GM12874 (cell line): ENCODE measurements around the gene MROH2A.

Experiments used
- TF ChIP-seq, protein P1 (sequence below): IDR thresholded peaks from 2 replicates; pipeline ENCODE4 v1.5.1; 2011; ENCODE audit warnings: low read depth, mild to moderate bottlenecking, control low read depth, low read length, moderate library complexity; ENCODE audit not compliant: insufficient read depth

Gene MROH2A

DNA sequence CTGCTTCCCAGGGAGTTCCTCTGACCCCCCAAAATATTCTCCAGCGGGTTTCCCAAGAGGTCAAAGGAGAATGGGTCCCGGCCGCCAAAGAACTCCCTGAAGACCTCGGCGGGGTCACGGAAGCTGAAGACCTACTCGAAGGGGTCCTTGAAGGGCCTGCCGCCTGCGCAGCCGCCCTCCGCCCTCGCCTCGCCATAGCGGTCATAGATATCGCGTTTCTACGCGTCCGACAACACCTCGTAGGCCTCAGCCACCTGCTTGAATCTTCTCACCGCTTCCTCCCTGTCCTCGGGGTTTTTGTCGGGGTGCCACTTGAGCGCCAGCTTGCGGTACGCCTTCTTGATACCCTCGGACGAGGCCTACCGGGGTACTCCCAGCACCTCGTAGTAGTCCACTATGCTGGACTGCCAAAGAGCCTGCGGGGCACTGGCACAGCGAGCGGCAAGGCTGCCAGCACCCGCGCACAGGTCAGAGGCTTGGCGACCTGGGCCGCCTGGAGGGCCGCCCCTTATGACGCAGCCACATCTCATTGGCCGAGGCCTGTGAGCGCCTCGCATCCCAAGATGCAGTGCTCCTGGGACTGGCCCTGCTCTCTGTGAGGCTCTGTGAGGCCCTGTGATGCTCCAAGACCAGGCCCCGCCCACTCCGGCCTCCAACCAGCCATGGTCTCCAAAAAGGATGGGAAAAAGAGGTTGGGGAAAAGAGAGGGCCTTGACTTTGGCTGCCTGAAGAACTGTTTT, 23.1 kb upstream of the MROH2A start:
- TF ChIP-seq, protein P1, sequence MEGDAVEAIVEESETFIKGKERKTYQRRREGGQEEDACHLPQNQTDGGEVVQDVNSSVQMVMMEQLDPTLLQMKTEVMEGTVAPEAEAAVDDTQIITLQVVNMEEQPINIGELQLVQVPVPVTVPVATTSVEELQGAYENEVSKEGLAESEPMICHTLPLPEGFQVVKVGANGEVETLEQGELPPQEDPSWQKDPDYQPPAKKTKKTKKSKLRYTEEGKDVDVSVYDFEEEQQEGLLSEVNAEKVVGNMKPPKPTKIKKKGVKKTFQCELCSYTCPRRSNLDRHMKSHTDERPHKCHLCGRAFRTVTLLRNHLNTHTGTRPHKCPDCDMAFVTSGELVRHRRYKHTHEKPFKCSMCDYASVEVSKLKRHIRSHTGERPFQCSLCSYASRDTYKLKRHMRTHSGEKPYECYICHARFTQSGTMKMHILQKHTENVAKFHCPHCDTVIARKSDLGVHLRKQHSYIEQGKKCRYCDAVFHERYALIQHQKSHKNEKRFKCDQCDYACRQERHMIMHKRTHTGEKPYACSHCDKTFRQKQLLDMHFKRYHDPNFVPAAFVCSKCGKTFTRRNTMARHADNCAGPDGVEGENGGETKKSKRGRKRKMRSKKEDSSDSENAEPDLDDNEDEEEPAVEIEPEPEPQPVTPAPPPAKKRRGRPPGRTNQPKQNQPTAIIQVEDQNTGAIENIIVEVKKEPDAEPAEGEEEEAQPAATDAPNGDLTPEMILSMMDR: no peak

DNA sequence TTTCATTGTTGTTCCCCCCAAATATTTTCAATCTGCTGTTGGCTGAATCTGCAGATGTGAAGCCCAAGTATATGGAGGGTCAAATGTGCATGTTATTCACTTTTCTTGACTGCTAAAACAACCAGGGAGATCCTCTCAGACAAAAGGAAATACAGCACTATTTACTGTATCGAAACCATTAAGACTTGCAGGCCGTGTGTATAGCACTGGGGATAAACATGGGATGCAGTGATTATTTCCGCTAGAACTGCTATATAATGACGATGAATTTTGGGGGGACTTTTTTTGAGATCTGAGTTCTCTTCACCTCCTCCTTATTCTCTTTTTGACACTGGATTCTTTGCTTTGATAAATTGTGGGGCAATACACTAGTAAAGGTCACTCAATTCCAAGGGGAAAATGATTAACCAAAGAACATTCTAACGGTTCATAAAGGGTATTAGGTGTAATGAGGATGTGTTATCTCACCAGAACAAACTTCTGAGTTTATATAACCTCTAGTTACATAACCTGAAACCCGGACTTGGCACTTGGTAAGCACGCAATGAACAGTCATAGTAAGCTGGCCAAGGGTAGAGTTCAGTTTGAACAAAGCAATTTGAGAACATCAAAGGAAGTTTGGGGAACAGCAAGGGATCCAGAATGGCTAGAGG, 21.6 kb upstream of the MROH2A start:
- TF ChIP-seq, protein P1: no peak

DNA sequence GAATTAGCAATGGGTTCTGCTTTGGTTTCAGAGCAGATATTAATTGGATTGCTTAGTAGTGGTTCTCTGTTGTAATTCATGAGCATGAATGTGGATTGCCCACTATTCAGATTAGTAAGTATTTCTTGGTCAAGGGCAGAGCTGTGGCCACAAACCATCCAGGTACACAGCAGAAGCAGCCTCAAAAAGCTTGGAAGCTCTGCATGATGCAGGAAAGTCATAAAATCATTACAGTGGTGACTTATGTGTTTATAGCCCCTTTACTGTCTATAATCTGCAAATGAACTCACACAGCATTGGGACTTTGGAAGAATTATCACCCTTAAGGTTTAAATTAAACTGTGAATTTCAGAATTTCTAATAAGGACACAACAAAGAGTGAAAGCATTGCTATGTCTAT, 20.0 kb upstream of the MROH2A start:
- TF ChIP-seq, protein P1: no peak

DNA sequence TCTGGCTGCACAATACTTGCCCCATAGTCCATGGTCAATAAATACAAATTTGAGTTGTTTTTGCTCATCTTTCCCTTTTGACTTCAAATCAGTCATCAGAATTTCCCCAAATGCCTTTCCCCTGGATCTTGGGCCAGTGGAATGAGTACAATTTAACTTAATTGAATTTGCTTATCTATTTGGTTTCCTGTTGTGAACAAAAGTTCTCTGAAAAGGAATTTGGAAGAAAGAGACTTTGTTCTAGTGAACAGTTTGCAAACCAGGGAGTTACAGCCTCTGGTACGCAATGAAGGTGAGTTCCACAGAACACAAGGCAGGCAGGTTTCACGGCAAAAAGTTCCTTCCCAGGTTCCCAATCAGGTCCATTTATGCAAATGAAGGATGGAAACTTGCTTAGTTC, 19.3 kb upstream of the MROH2A start:
- TF ChIP-seq, protein P1: no peak

DNA sequence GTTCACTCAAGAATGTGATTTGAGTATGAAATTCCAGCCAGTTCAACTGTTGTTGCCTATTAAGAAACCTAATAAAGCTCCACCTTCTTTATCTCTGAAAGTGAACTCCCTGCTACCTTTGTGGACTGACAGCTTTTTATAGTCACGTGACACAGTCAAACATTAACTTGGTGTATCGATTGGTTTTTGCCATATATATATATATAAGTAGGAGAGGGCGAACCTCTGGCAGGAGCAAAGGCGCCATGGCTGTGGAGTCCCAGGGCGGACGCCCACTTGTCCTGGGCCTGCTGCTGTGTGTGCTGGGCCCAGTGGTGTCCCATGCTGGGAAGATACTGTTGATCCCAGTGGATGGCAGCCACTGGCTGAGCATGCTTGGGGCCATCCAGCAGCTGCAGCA, 18.1 kb upstream of the MROH2A start, which contains the start of gene UGT1A1:
Gene UGT1A1 (plus strand): TSS at position 228 of the 400 bp plus-strand sequence. CDS start 18 bp downstream, at position 246.
- TF ChIP-seq, protein P1: no peak

DNA sequence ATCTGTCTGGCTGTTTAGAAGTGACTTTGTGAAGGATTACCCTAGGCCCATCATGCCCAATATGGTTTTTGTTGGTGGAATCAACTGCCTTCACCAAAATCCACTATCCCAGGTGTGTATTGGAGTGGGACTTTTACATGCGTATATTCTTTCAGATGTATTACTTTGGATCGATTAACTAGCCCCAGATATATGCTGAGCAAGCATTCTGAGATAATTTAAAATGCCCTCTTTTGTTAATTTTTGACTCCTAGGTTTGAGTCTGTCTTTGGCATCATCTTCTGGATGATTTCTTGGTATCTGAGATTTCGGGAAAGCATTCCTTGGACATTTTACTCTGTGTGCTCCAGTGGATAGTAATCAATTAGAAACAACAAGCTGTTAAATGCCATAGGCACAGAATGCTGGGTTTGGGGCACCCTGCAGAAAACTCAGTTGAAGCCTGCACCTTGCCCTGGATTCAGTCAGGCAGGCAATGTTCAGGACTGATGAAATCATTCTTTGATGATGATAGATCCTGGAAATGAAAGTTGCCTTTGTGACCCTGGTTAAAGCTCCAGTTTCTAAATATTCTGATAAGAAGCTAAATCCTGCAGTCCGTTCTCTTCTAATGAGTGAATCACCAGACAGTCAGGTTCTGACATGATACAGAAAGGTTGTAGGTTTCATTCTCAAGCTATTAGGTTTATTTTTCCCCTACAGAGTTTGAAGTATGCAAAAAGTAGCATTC, 16.9 kb upstream of the MROH2A start:
- TF ChIP-seq, protein P1: no peak

DNA sequence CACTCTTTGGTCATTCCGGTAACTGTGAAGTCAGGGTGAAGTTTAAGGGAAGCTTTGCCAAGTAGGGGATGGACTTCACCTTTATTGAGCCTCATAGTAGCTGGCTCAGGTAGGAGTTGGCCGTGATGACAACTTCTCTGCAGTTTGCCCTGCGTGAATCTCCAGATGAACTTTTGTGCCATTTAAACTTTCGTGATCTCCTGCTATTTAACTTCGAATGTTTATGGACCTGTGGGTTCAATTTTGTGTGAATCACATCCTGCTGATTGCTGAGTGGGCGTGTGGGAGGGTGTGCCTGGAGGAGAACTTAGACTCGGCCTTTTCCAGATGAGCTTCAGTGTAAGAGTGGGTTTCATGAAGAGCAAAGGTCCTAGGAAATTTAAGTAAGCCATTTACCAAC, 13.9 kb upstream of the MROH2A start:
- TF ChIP-seq, protein P1: no peak
